Nephron progenitor cell (in vitro differentiated cells): Measurements from ENCODE around the gene CPEB2.

Experiments used
- DNase-seq: peaks from one replicate; pipeline ENCODE4 v3.0.0; 2021
- H3K27ac Mint-ChIP-seq: 2 replicates; pipeline ENCODE4 v1.8.0; 2021; ENCODE audit warnings: mild to moderate bottlenecking, moderate library complexity, mixed read lengths
- H3K27me3 Mint-ChIP-seq: 2 replicates; pipeline ENCODE4 v1.8.0; 2021; ENCODE audit warnings: mild to moderate bottlenecking, low read depth, mixed read lengths; ENCODE audit not compliant: poor library complexity
- H3K36me3 Mint-ChIP-seq: 2 replicates; pipeline ENCODE4 v1.8.0; 2021; ENCODE audit warnings: low read depth, mixed read lengths
- H3K4me1 Mint-ChIP-seq: 2 replicates; pipeline ENCODE4 v1.8.0; 2021; ENCODE audit warnings: mixed read lengths
- H3K4me3 Mint-ChIP-seq: 2 replicates; pipeline ENCODE4 v1.8.0; 2021; ENCODE audit warnings: mild to moderate bottlenecking, moderate library complexity, mixed read lengths
- H3K9me3 Mint-ChIP-seq: 2 replicates; pipeline ENCODE4 v1.8.0; 2021; ENCODE audit warnings: mild to moderate bottlenecking, moderate library complexity, mixed read lengths
- CTCF ChIP-seq: fragments of 200-600 bp; sonication (generic); IDR thresholded peaks from 2 replicates; pipeline ENCODE4 v1.5.0; 2021; ENCODE audit warnings: antibody characterized with exemption

Gene CPEB2

GRCh38 chr4:15100380-15100779 lies 98.1 kb downstream of the CPEB2 start:
- H3K9me3 Mint-ChIP-seq, result peaks cover 31% of the 10 kb centered on the region
- TF ChIP-seq CTCF, result no peak
- H3K36me3 Mint-ChIP-seq, result no peaks in the 10 kb centered on the region
- no peak overlapping the region for H3K4me3 Mint-ChIP-seq
- H3K27me3 Mint-ChIP-seq, result no peaks in the 10 kb centered on the region
- no peak overlapping the region for H3K27ac Mint-ChIP-seq
- peaks cover 6% of the 10 kb centered on the region for H3K4me1 Mint-ChIP-seq
- DNase-seq, result no peak

GRCh38 chr4:15100994-15101695 lies 98.9 kb downstream of the CPEB2 start:
- Mint-ChIP-seq H3K9me3 (peaks cover 31% of the 10 kb centered on the region), H3K27me3 (no peaks in the 10 kb centered on the region), H3K4me1 (peaks cover 8% of the 10 kb centered on the region), H3K4me3 (no peak overlapping the region), H3K36me3 (no peaks in the 10 kb centered on the region), H3K27ac (no peak overlapping the region)
- no peak for TF ChIP-seq CTCF
- DNase-seq, result no peak

GRCh38 chr4:15104825-15105224 lies 102.5 kb downstream of the CPEB2 start:
- Mint-ChIP-seq H3K36me3 (no peaks in the 10 kb centered on the region), H3K9me3 (peaks cover 22% of the 10 kb centered on the region), H3K4me3 (no peak overlapping the region), H3K27ac (no peak overlapping the region), H3K4me1 (peaks cover 13% of the 10 kb centered on the region), H3K27me3 (no peaks in the 10 kb centered on the region)
- no peak for TF ChIP-seq CTCF
- DNase-seq, result no peak

- Mint-ChIP-seq H3K4me1 (peaks cover 13% of the 10 kb centered on the region), H3K27ac (no peak overlapping the region), H3K9me3 (peaks cover 17% of the 10 kb centered on the region), H3K27me3 (no peaks in the 10 kb centered on the region), H3K4me3 (no peak overlapping the region), H3K36me3 (no peaks in the 10 kb centered on the region)
- DNase-seq, result no peak
- TF ChIP-seq CTCF, result no peak
Observed at GRCh38 chr4:15106399-15106798, 104.1 kb downstream of the CPEB2 start.

GRCh38 chr4:15109600-15109999 lies 107.3 kb downstream of the CPEB2 start:
- H3K27ac Mint-ChIP-seq, result peak overlapping the region; percentile 27
- H3K36me3 Mint-ChIP-seq, result no peaks in the 10 kb centered on the region
- no peaks in the 10 kb centered on the region for H3K9me3 Mint-ChIP-seq
- H3K4me3 Mint-ChIP-seq, result no peak overlapping the region
- peaks cover 13% of the 10 kb centered on the region for H3K4me1 Mint-ChIP-seq
- no peak for DNase-seq
- H3K27me3 Mint-ChIP-seq, result no peaks in the 10 kb centered on the region
- no peak for TF ChIP-seq CTCF

GRCh38 chr4:15110120-15110571 lies 107.9 kb downstream of the CPEB2 start:
- Mint-ChIP-seq H3K27me3 (no peaks in the 10 kb centered on the region), H3K4me1 (peaks cover 8% of the 10 kb centered on the region), H3K27ac (no peak overlapping the region), H3K36me3 (no peaks in the 10 kb centered on the region), H3K4me3 (no peak overlapping the region), H3K9me3 (peaks cover 3% of the 10 kb centered on the region)
- no peak for DNase-seq
- no peak for TF ChIP-seq CTCF
